Mammary epithelial cell (primary cell): Measurements from ENCODE around the gene CLEC2D.

ENCODE experiments used
- EZH2 ChIP-seq: IDR thresholded peaks from 2 replicates; pipeline ENCODE4 v1.6.1; 2012; ENCODE audit warnings: low read length, inconsistent platforms, borderline replicate concordance
- TF ChIP-seq, protein P1 (sequence below), 2 donors: IDR thresholded peaks in 1 of 2; conservative IDR thresholded peaks in 1 of 2; 2 replicates each; pipeline ENCODE4 v1.5.1; 2011 to 2012; ENCODE audit warnings: inconsistent platforms in 2 of 2, low read length in 2 of 2, mild to moderate bottlenecking in 2 of 2, control low read depth in 1 of 2, low read depth in 1 of 2; ENCODE audit not compliant: insufficient read depth in 1 of 2; ENCODE audit errors: extremely low read depth in 1 of 2

DNA sequence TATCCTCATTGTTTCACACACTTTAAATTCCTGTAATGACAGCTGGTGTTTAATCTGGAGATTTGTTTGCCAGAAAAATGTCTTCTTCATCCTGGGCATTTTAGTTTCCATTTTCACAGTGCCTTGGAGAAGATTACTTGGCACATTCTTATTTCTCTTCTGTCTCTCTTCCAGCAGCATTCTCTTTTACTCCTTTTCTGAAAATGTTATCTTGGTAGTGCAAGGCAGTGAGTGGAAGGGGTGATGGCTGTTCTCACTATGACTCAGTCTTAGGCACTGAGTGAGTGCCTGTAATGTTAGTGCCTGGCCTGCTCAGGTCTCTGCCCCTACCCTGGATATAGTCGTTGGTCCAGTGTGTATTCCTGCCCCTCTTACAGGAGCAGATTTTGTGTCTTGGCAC, 50.3 kb downstream of the CLEC2D start:
- TF ChIP-seq, protein P1, sequence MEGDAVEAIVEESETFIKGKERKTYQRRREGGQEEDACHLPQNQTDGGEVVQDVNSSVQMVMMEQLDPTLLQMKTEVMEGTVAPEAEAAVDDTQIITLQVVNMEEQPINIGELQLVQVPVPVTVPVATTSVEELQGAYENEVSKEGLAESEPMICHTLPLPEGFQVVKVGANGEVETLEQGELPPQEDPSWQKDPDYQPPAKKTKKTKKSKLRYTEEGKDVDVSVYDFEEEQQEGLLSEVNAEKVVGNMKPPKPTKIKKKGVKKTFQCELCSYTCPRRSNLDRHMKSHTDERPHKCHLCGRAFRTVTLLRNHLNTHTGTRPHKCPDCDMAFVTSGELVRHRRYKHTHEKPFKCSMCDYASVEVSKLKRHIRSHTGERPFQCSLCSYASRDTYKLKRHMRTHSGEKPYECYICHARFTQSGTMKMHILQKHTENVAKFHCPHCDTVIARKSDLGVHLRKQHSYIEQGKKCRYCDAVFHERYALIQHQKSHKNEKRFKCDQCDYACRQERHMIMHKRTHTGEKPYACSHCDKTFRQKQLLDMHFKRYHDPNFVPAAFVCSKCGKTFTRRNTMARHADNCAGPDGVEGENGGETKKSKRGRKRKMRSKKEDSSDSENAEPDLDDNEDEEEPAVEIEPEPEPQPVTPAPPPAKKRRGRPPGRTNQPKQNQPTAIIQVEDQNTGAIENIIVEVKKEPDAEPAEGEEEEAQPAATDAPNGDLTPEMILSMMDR (conservative IDR thresholded peaks at IDR 0.05 in 1 of 2, IDR thresholded peaks at IDR 0.05 in 1 of 2; ENCODE audit: extremely low read depth in 1 of 2, insufficient read depth in 1 of 2, low read depth in 1 of 2, low read length in 2 of 2) = no peak
- no peak for TF ChIP-seq EZH2
